Astrocyte (in vitro differentiated cells and primary cell): ENCODE results near the gene DYRK1A. TPM values are rescaled to one million over a fixed set of nuclear protein-coding genes. Genes with fewer than 3 reads are reported as not detected.

Source experiments
- DNase-seq: peaks from one replicate; pipeline ENCODE4 v3.0.0-alpha.2; 2010; ENCODE audit warnings: low read depth
- FAIRE-seq: peaks from 2 replicates; lab custom pipeline; 2011; peaks lifted over from hg19 to GRCh38; lab: Jason Lieb, UNC
- H2AFZ ChIP-seq: 2 replicates; pipeline ENCODE4 v1.6.0; 2012; ENCODE audit warnings: low read depth, low read length, inconsistent platforms
- H3K27ac ChIP-seq: 2 replicates; pipeline ENCODE4 v1.5.1; 2011; ENCODE audit warnings: low read depth, low read length, inconsistent platforms
- H3K27me3 ChIP-seq: 2 replicates; pipeline ENCODE4 v1.6.0; 2011; ENCODE audit warnings: low read length, inconsistent platforms; ENCODE audit not compliant: insufficient read depth
- H3K36me3 ChIP-seq: 2 replicates; pipeline ENCODE4 v1.5.1; 2011; ENCODE audit warnings: low read length, inconsistent platforms; ENCODE audit not compliant: insufficient read depth
- H3K4me1 ChIP-seq: 2 replicates; pipeline ENCODE4 v1.5.1; 2011; ENCODE audit warnings: low read length, inconsistent platforms; ENCODE audit not compliant: insufficient read depth
- H3K4me2 ChIP-seq: 2 replicates; pipeline ENCODE4 v1.6.0; 2012; ENCODE audit warnings: low read length, inconsistent platforms
- H3K4me3 ChIP-seq: 2 replicates; pipeline ENCODE4 v1.5.1; 2011; ENCODE audit warnings: low read depth, mild to moderate bottlenecking, low read length, inconsistent platforms; ENCODE audit not compliant: insufficient read depth
- H3K79me2 ChIP-seq: 2 replicates; pipeline ENCODE4 v1.6.0; 2012; ENCODE audit warnings: mild to moderate bottlenecking, low read length, inconsistent platforms; ENCODE audit not compliant: insufficient read depth
- H3K9ac ChIP-seq: 2 replicates; pipeline ENCODE4 v1.6.0; 2012; ENCODE audit warnings: mild to moderate bottlenecking, low read length, inconsistent platforms
- H3K9me3 ChIP-seq: 2 replicates; pipeline ENCODE4 v1.5.1; 2012; ENCODE audit warnings: low read depth, mild to moderate bottlenecking, low read length, inconsistent platforms; ENCODE audit not compliant: insufficient read depth
- H4K20me1 ChIP-seq: 2 replicates; pipeline ENCODE4 v1.6.0; 2012; ENCODE audit warnings: low read length, inconsistent platforms; ENCODE audit not compliant: insufficient read depth
- H3K27ac Mint-ChIP-seq: one replicate; pipeline ENCODE4 v1.8.0; 2021; ENCODE audit warnings: mild to moderate bottlenecking, mixed read lengths; ENCODE audit not compliant: unreplicated experiment
- H3K27me3 Mint-ChIP-seq: one replicate; pipeline ENCODE4 v1.8.0; 2021; ENCODE audit warnings: low read depth, mixed read lengths; ENCODE audit not compliant: unreplicated experiment
- H3K36me3 Mint-ChIP-seq: one replicate; pipeline ENCODE4 v1.8.0; 2021; ENCODE audit warnings: low read depth, mixed read lengths; ENCODE audit not compliant: unreplicated experiment
- H3K4me1 Mint-ChIP-seq: one replicate; pipeline ENCODE4 v1.8.0; 2021; ENCODE audit warnings: low read depth, mixed read lengths; ENCODE audit not compliant: unreplicated experiment
- H3K4me3 Mint-ChIP-seq: one replicate; pipeline ENCODE4 v1.8.0; 2021; ENCODE audit warnings: mild to moderate bottlenecking, moderate library complexity, mixed read lengths; ENCODE audit not compliant: unreplicated experiment
- H3K9me3 Mint-ChIP-seq: one replicate; pipeline ENCODE4 v1.8.0; 2021; ENCODE audit warnings: mild to moderate bottlenecking, mixed read lengths; ENCODE audit not compliant: unreplicated experiment
- EZH2 ChIP-seq: IDR thresholded peaks from 2 replicates; pipeline ENCODE4 v1.6.1; 2012; ENCODE audit warnings: mild to moderate bottlenecking, low read length, inconsistent platforms; ENCODE audit not compliant: insufficient read depth
- total RNA-seq: library from RNA; stranded (reverse); gene quantifications from 2 replicates; pipeline ENCODE4 v1.2.1, GENCODE V29; 2021
- TF ChIP-seq, protein P1 (sequence below): IDR thresholded peaks from 2 replicates; pipeline ENCODE4 v1.5.1; 2011; ENCODE audit warnings: low read depth, mild to moderate bottlenecking, inconsistent platforms, low read length, moderate library complexity; ENCODE audit not compliant: insufficient read depth

The DYRK1A gene
- total RNA-seq, 1 donor from 2014 or later = 44.6 TPM

DNA sequence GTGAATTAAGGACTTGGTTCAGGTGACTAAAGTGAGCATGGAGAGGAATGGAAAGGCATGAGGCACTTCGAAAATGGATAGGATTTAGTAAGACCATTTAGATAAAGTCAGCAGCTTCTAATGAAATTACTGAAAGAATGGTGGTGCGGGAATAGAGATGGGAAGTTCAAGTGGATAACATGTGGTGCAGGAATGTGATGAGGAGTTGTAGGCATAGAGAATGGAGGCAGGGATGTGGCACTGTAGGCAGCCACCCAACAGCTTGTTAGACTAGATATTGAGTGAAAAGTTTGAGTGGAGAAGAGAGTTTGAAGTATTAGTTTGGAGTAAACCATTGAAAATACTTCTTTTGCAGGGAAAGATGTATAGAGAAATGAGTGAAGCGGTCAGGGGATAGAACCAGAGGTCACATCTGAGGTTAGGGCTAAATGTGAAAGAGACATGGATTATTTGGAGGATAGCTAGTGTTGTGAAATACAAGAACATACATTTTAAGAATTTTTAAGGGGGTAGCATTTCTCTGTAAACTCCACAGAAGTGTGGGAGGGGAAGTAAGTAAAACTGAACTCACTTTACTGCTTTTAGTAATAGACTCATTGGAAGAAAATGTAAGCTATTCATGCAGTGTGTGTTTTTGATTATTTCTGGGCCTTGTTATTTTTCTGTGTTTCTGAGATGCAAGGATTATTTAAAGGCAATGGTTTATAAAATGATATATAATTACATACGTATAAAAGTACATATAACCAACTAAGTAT lies 46.2 kb downstream of the DYRK1A start:
- Histone ChIP-seq H3K79me2 (peaks cover 100% of the 10 kb centered on the region), H3K27ac (peak overlapping the region; percentile 63), H4K20me1 (peaks cover 78% of the 10 kb centered on the region), H3K4me3 (no peak overlapping the region), H3K36me3 (no peaks in the 10 kb centered on the region), H3K4me2 (peak overlapping the region; percentile 74), H3K4me1 (peaks cover 18% of the 10 kb centered on the region), H2AFZ (no peak overlapping the region), H3K9ac (peak overlapping the region; percentile 50), H3K9me3 (no peaks in the 10 kb centered on the region), H3K27me3 (no peaks in the 10 kb centered on the region)
- FAIRE-seq = peak; percentile 87
- H3K36me3 Mint-ChIP-seq = no peaks in the 10 kb centered on the region
- no peaks in the 10 kb centered on the region for H3K9me3 Mint-ChIP-seq
- peak overlapping the region; percentile 79 for H3K27ac Mint-ChIP-seq
- H3K4me3 Mint-ChIP-seq = no peak overlapping the region
- no peaks in the 10 kb centered on the region for H3K27me3 Mint-ChIP-seq
- DNase-seq = peak; percentile 55
- H3K4me1 Mint-ChIP-seq = peaks cover 38% of the 10 kb centered on the region
- TF ChIP-seq, protein P1, sequence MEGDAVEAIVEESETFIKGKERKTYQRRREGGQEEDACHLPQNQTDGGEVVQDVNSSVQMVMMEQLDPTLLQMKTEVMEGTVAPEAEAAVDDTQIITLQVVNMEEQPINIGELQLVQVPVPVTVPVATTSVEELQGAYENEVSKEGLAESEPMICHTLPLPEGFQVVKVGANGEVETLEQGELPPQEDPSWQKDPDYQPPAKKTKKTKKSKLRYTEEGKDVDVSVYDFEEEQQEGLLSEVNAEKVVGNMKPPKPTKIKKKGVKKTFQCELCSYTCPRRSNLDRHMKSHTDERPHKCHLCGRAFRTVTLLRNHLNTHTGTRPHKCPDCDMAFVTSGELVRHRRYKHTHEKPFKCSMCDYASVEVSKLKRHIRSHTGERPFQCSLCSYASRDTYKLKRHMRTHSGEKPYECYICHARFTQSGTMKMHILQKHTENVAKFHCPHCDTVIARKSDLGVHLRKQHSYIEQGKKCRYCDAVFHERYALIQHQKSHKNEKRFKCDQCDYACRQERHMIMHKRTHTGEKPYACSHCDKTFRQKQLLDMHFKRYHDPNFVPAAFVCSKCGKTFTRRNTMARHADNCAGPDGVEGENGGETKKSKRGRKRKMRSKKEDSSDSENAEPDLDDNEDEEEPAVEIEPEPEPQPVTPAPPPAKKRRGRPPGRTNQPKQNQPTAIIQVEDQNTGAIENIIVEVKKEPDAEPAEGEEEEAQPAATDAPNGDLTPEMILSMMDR = no peak
- no peak for TF ChIP-seq EZH2

DNA sequence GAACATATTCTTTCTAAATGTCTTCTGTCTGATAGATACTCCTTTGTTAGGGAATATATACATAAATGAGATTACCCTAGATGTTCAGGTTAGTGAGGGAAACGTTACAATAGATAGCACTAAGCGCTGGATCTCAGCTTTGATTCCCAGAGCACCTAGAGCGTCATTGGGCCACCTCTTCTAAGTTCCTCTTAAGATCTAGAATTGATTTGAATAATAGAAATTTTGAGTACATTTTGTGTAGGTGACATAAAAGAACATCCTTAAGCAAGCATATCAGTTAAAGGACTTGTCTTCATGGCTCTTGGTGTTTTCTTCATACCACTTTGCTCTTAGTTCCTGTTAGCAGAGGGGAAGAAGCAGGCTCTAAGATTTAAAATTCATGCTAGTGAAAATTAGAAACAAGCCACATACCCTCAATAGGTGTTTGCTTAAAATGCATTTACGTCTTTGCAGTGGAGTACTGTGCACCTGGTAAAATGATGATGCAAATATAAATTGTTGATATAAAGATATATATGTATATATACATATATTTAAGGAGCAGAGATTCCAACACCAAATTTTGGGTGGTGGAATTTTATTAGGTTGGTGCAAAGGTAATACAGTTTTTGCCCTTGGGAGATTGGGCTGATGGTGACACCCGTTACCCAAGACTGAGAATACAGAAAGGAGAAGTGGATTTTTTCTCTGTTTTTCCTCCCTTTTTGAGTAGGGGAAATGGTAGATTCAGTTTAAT lies 47.1 kb downstream of the DYRK1A start:
- H3K27me3 Mint-ChIP-seq = no peaks in the 10 kb centered on the region
- peak overlapping the region; percentile 37 for H3K27ac ChIP-seq

More for the DNA sequence above, 47.1 kb downstream of the DYRK1A start:
- no peak overlapping the region for H2AFZ ChIP-seq
- no peaks in the 10 kb centered on the region for H3K27me3 ChIP-seq
- H3K79me2 ChIP-seq = peaks cover 100% of the 10 kb centered on the region
- H3K36me3 Mint-ChIP-seq = no peaks in the 10 kb centered on the region
- no peak overlapping the region for H3K4me3 ChIP-seq
- no peak overlapping the region for H3K9ac ChIP-seq
- H3K36me3 ChIP-seq = no peaks in the 10 kb centered on the region
- H4K20me1 ChIP-seq = peaks cover 76% of the 10 kb centered on the region
- no peak overlapping the region for H3K4me3 Mint-ChIP-seq
- FAIRE-seq = no peak
- peak overlapping the region; percentile 62 for H3K27ac Mint-ChIP-seq
- TF ChIP-seq EZH2 = no peak
- TF ChIP-seq, protein P1 = no peak
- H3K9me3 ChIP-seq = no peaks in the 10 kb centered on the region
- H3K4me2 ChIP-seq = no peak overlapping the region
- peaks cover 15% of the 10 kb centered on the region for H3K4me1 ChIP-seq
- peaks cover 32% of the 10 kb centered on the region for H3K4me1 Mint-ChIP-seq
- no peaks in the 10 kb centered on the region for H3K9me3 Mint-ChIP-seq
- no peak for DNase-seq
